ENCODE results near the gene MIER3. TPM values are rescaled to one million over a fixed set of nuclear protein-coding genes. Genes with fewer than 3 reads are reported as not detected.

The MIER3 gene
- total RNA-seq, 1 experiment from 2014 or later = 26.3 TPM

- no peak for DNase-seq
- TF ChIP-seq CTCF (IDR thresholded peaks at IDR 0.05; ENCODE audit: unreplicated experiment) = no peak
- peaks cover 30% of the 10 kb centered on the region for H3K27me3 Mint-ChIP-seq (ENCODE audit: unreplicated experiment)
- H3K4me3 Mint-ChIP-seq (ENCODE audit: low read depth, unreplicated experiment) = no peak overlapping the region
- CTCF ChIA-PET = no interaction called here
- peaks cover 7% of the 10 kb centered on the region for H3K4me1 Mint-ChIP-seq (ENCODE audit: low read depth, unreplicated experiment)
- no peaks in the 10 kb centered on the region for H3K36me3 Mint-ChIP-seq (ENCODE audit: insufficient read depth, unreplicated experiment)
- H3K27ac Mint-ChIP-seq (ENCODE audit: unreplicated experiment) = no peak overlapping the region
- intact Hi-C loops (cut with micrococcal nuclease; ENCODE audit: unreplicated experiment) = no loop called here
- no TSS peak for BruUV-seq (replicated peaks)
- H3K9me3 Mint-ChIP-seq (ENCODE audit: low read depth, unreplicated experiment) = no peaks in the 10 kb centered on the region
Observed at GRCh38 chr5:56961746-56962145, 9.8 kb upstream of the MIER3 start.

- BruUV-seq (replicated peaks) = no TSS peak
- DNase-seq = no peak
Observed at GRCh38 chr5:56959326-56959725, 7.4 kb upstream of the MIER3 start.

GRCh38 chr5:56958595-56958994 is 6.7 kb upstream of the MIER3 start:
- BruUV-seq (replicated peaks) = no TSS peak
- Mint-ChIP-seq H3K36me3 (ENCODE audit: insufficient read depth, unreplicated experiment) (no peaks in the 10 kb centered on the region), H3K27ac (ENCODE audit: unreplicated experiment) (no peak overlapping the region), H3K27me3 (ENCODE audit: unreplicated experiment) (peaks cover 30% of the 10 kb centered on the region), H3K4me1 (ENCODE audit: low read depth, unreplicated experiment) (peaks cover 7% of the 10 kb centered on the region), H3K9me3 (ENCODE audit: low read depth, unreplicated experiment) (no peaks in the 10 kb centered on the region), H3K4me3 (ENCODE audit: low read depth, unreplicated experiment) (no peak overlapping the region)
- CTCF ChIA-PET = no interaction called here
- DNase-seq = no peak
- intact Hi-C loops (cut with micrococcal nuclease; ENCODE audit: unreplicated experiment) = no loop called here
- no peak for TF ChIP-seq CTCF (IDR thresholded peaks at IDR 0.05; ENCODE audit: unreplicated experiment)

More at GRCh38 chr5:56959326-56959725, 7.4 kb upstream of the MIER3 start:
- H3K4me3 Mint-ChIP-seq (ENCODE audit: low read depth, unreplicated experiment) = no peak overlapping the region
- TF ChIP-seq CTCF (IDR thresholded peaks at IDR 0.05; ENCODE audit: unreplicated experiment) = no peak
- no peaks in the 10 kb centered on the region for H3K36me3 Mint-ChIP-seq (ENCODE audit: insufficient read depth, unreplicated experiment)
- H3K27me3 Mint-ChIP-seq (ENCODE audit: unreplicated experiment) = peaks cover 30% of the 10 kb centered on the region
- H3K9me3 Mint-ChIP-seq (ENCODE audit: low read depth, unreplicated experiment) = no peaks in the 10 kb centered on the region
- intact Hi-C loops (cut with micrococcal nuclease; ENCODE audit: unreplicated experiment) = no loop called here
- CTCF ChIA-PET = no interaction called here
- no peak overlapping the region for H3K27ac Mint-ChIP-seq (ENCODE audit: unreplicated experiment)
- peaks cover 7% of the 10 kb centered on the region for H3K4me1 Mint-ChIP-seq (ENCODE audit: low read depth, unreplicated experiment)

GRCh38 chr5:56954262-56954661 is 2.3 kb upstream of the MIER3 start:
- Mint-ChIP-seq H3K27me3 (ENCODE audit: unreplicated experiment) (peaks cover 8% of the 10 kb centered on the region), H3K4me1 (ENCODE audit: low read depth, unreplicated experiment) (peaks cover 21% of the 10 kb centered on the region), H3K27ac (ENCODE audit: unreplicated experiment) (no peak overlapping the region), H3K36me3 (ENCODE audit: insufficient read depth, unreplicated experiment) (peaks cover 28% of the 10 kb centered on the region), H3K4me3 (ENCODE audit: low read depth, unreplicated experiment) (no peak overlapping the region), H3K9me3 (ENCODE audit: low read depth, unreplicated experiment) (no peaks in the 10 kb centered on the region)
- DNase-seq = no peak
- TF ChIP-seq CTCF (IDR thresholded peaks at IDR 0.05; ENCODE audit: unreplicated experiment) = no peak
- intact Hi-C loops (cut with micrococcal nuclease; ENCODE audit: unreplicated experiment) = loop anchor here (5.0 kb wide), 1 partner anchor 78 kb away; no protein-coding TSS in a partner anchor
- BruUV-seq (replicated peaks) = no TSS peak
- CTCF ChIA-PET = no interaction called here

Data from Calu3 (cell line).